Epithelial cell of esophagus (primary cell): ENCODE measurements around the gene ZMIZ1.

Experiments used
- DNase-seq: peaks from one replicate; pipeline ENCODE4 v3.0.0; 2010; ENCODE audit warnings: low read depth
- H3K4me3 ChIP-seq: 2 replicates; pipeline ENCODE4 v1.5.1; 2011; ENCODE audit warnings: mild to moderate bottlenecking, low read length, control low read depth
- TF ChIP-seq, protein P1 (sequence below): IDR thresholded peaks from 2 replicates; pipeline ENCODE4 v1.5.1; 2011; ENCODE audit warnings: low read depth, mild to moderate bottlenecking, low read length, control low read depth, inconsistent platforms; ENCODE audit not compliant: insufficient read depth; ENCODE audit errors: missing control alignments

ZMIZ1 gene

DNA sequence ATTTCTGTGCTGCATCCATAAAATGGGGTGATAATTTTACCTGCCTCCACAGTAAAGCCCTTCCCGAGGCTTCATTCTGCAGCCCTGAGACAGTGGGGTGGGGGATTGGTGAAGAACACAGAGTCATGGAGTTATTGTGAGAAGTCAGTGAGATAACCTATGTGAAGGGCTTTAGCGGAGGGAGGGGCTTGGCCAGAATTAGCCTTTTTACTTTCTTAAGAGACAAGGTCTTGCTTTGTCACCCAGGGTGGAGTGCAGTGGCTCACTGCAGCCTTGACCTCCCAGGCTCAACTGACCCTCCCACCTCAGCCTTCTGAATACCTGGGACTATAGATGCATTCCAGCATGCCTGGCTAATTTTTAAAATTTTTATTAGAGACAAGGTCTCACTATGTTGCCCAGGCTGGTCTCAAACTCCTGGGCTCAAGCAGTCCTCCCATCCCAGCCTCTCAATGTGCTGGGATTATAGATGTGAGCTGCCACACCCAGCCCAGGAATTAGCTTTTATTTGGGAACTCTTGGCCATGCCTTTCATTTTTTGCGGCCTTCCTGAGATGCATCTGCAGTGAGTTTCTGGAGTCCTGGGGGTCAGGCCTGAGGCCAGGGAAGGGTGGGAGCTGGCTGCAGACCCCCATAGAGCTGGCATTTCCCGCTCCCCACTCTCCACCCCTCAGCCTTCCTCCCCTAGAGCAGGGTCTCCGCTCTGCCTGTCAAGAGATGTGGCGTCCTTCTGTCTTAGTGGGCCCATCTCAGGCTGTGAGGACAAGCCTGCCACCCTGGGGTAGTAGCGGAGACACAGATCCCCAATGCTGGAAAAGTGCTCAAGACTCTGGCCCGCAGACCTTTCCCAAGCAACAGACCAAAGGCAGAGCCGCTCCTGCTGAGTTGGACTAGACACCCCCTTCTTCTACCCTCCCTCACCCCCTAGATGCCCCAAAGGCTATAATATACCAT lies 77.0 kb downstream of the ZMIZ1 start:
- TF ChIP-seq, protein P1, sequence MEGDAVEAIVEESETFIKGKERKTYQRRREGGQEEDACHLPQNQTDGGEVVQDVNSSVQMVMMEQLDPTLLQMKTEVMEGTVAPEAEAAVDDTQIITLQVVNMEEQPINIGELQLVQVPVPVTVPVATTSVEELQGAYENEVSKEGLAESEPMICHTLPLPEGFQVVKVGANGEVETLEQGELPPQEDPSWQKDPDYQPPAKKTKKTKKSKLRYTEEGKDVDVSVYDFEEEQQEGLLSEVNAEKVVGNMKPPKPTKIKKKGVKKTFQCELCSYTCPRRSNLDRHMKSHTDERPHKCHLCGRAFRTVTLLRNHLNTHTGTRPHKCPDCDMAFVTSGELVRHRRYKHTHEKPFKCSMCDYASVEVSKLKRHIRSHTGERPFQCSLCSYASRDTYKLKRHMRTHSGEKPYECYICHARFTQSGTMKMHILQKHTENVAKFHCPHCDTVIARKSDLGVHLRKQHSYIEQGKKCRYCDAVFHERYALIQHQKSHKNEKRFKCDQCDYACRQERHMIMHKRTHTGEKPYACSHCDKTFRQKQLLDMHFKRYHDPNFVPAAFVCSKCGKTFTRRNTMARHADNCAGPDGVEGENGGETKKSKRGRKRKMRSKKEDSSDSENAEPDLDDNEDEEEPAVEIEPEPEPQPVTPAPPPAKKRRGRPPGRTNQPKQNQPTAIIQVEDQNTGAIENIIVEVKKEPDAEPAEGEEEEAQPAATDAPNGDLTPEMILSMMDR = no peak
- DNase-seq = no peak

DNA sequence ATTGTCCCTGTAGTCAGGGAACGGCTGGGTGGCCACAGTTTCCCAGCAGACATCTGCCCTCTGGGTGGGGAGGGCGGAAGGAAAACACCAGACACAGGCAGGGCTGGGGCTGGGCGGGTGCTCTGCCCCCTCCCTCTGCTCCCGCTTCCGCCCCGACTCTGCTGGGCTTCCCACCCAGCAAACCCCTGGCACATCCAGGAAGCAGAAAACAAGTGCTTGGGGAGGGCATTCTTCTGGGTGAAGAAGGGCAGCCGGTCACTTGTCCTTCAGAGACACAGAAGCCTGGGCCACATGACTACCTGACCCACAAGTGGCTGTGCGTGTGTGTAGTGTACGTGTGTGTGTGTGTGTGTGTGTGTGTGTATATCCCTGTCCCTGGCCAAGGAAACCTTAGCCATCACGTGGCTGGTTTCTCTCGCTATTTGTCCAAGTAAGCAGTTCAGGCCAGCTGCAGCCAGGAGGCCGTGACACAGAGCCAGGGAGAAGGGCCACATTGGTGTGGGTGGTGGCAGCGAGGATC lies 77.9 kb downstream of the ZMIZ1 start:
- TF ChIP-seq, protein P1 = no peak
- H3K4me3 ChIP-seq = no peak overlapping the region
- DNase-seq = no peak

More for the DNA sequence above, 77.0 kb downstream of the ZMIZ1 start:
- H3K4me3 ChIP-seq = no peak overlapping the region

DNA sequence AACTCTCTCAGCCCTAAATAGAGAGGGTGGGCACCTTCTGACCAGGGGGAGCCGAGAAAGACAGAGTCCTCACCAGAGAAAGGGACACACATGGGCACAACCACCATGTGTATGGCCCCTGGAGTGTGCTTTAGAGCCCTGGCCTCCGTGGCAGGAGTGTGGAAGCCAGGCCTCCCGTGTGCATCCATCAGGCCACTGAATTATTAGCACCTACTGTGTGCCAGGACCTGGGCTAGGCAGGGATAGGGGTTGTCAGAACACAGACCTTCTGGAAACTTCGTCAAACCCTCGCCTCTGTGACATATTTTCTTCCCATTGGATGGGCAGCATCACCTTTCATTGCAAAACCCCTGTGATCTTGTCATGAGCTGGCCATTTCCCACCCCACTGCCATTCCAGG lies 78.5 kb downstream of the ZMIZ1 start:
- DNase-seq = no peak
- TF ChIP-seq, protein P1 = no peak
- no peak overlapping the region for H3K4me3 ChIP-seq

DNA sequence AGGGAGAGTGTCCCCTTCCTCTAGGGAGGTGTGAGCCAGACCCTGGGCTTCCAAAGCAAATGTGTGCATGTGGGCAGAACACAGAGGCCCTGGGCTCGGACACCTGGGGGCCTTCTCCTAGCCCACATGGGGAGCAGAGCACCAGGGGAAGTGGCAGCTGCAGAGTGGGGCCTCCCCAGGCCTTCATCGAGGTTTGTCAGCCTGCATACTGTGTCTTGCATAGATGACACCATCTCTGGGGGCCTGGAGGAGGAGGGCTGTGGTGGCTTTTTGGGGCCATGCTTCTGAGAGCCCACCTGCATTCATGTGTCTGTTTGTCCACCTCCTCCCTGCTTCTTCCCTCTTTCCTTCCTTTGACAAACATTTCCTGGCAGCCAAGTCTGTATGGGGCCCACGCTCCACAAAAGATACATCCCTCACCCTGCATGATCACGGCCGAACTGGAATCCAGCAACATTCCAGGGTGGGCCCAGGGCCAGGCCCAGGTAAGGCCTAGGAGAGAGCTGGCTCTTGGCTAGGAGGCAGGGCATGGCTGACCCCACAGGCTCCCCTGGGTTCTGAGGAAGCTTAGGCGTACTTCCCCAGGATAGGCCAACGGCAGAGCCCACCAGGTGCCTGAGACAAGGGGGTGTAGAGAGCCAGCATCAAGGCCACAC lies 79.2 kb downstream of the ZMIZ1 start:
- DNase-seq = no peak
- TF ChIP-seq, protein P1 = no peak
- no peak overlapping the region for H3K4me3 ChIP-seq

DNA sequence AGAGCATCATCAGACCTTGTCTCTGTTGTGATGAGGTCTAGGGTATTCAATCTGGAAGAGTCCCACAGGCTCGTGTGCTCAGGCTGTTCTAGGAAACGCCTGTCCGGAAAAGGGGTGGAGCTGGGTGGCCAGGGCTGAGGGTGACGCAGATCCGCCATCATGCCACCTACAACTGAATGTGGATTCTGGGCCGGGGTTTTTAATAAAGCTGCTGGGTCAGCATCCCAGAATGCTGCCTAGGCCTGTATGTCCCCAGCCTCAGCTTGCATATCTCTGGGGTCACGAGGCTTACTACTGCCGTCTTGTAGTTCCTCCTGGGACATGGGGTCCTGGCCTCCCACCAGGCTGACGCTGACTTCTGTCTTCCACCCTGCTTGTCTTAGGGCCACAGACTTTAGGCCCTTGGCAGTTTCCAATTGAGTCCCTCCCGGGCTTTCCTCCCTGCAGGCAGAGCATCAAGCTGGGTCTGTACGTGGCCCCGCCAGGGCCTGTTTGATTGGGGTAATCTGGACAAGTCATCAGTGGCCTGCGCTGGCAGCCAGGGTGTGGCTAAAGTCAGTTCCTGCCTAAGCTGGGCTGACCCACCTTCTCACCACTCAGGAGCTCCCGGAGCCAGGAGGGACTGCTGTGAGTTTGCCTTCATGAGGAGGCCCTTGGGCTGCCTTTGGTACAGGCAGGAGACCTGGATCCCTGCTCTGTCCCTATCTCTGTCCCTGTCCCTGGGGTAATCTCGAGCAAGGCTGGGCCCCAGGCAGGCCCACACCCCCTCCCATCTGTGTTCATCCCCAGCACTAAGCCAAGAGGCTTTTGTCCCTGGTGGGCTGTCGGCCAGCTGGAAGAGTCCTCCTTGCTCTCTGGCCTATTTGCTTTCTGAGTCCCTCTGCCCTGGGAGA lies 79.9 kb downstream of the ZMIZ1 start:
- no peak overlapping the region for H3K4me3 ChIP-seq
- TF ChIP-seq, protein P1 = no peak
- peak; percentile 85 for DNase-seq

DNA sequence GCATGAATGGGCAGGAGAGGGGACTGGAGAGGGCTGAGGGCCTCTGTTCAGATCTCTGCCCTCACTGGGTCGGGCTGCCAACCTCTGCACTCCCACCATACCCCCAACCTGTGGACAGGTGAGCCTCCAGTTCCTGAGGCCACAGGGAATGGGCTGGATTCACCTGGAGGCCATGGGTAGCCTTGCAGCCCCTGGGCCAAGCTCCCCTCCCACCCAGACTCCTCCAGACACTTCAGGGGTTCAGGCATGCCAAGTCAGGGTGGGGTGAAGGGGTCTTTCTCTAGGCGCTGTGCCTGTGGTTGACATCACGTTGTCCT lies 80.5 kb downstream of the ZMIZ1 start:
- no peak overlapping the region for H3K4me3 ChIP-seq
- no peak for DNase-seq
- TF ChIP-seq, protein P1 = no peak
